HEK293 (cell line): ENCODE data around the gene RBAK.

ENCODE experiments used
- CTCF ChIA-PET: fragments of 350-600 bp; formaldehyde crosslinking; extraction: SDS; loops from one replicate; lab custom pipeline; 2021; ENCODE audit warnings: antibody characterized with exemption; lab: Yijun Ruan, JAX
- POLR2A ChIA-PET: fragments of 300-600 bp; formaldehyde crosslinking; extraction: SDS; loops from one replicate; lab custom pipeline; 2020; ENCODE audit warnings: antibody characterized with exemption, inconsistent platforms; lab: Yijun Ruan, JAX
- H3K27ac ChIP-seq: fragments of 200-500 bp; sonication (Bioruptor generic); 2 replicates; pipeline ENCODE4 v1.5.1; 2014; ENCODE audit warnings: low read depth, low read length, control low read depth, inconsistent platforms; ENCODE audit errors: extremely low read depth
- H3K36me3 ChIP-seq, 2 experiments: fragments of 200-500 bp in 1 of 2; sonication (Bioruptor generic) in 1 of 2; 1 replicate in 1 of 2; 2 replicates in 1 of 2; pipeline ENCODE4 v1.5.1; 2014 to 2017; ENCODE audit warnings: inconsistent platforms in 2 of 2, low read length in 2 of 2; ENCODE audit not compliant: control insufficient read depth in 2 of 2, insufficient read depth in 1 of 2
- H3K4me1 ChIP-seq: fragments of 200-500 bp; sonication (Bioruptor generic); 2 replicates; pipeline ENCODE4 v1.5.1; 2014; ENCODE audit warnings: mild to moderate bottlenecking, low read length, inconsistent platforms; ENCODE audit not compliant: control insufficient read depth, insufficient read depth
- H3K4me3 ChIP-seq: 2 replicates; pipeline ENCODE4 v1.5.1; 2011; ENCODE audit warnings: low read depth, mild to moderate bottlenecking, control low read depth, low read length, moderate library complexity
- H3K9me3 ChIP-seq: fragments of 200-500 bp; sonication (Bioruptor generic); 2 replicates; pipeline ENCODE4 v1.5.1; 2014; ENCODE audit warnings: low read depth, low read length, inconsistent platforms; ENCODE audit not compliant: control insufficient read depth, insufficient read depth
- ELK4 ChIP-seq: IDR thresholded peaks from 2 replicates; pipeline ENCODE4 v1.6.1; 2011; ENCODE audit warnings: mild to moderate bottlenecking, low read depth, low read length, borderline replicate concordance
- HIC1 ChIP-seq: fragments of 450-650 bp; formaldehyde crosslinking; IDR thresholded peaks from 2 replicates; pipeline ENCODE4 v1.5.1; 2016; ENCODE audit warnings: missing biosample characterization, missing genetic modification characterization
- KLF16 ChIP-seq: fragments of 450-650 bp; formaldehyde crosslinking; IDR thresholded peaks from 2 replicates; pipeline ENCODE4 v1.5.1; 2017; ENCODE audit warnings: missing biosample characterization, missing genetic modification characterization
- PRDM6 ChIP-seq: fragments of 450-650 bp; formaldehyde crosslinking; IDR thresholded peaks from 2 replicates; pipeline ENCODE4 v1.5.1; 2017; ENCODE audit warnings: missing biosample characterization, missing genetic modification characterization
- TRIM28 ChIP-seq: IDR thresholded peaks from 2 replicates; pipeline ENCODE4 v1.6.1; 2011; ENCODE audit warnings: low read length, control low read depth, borderline replicate concordance
- ZBTB48 ChIP-seq: fragments of 450-650 bp; formaldehyde crosslinking; IDR thresholded peaks from 2 replicates; pipeline ENCODE4 v1.5.1; 2016; ENCODE audit warnings: missing biosample characterization, missing genetic modification characterization
- ZBTB7A ChIP-seq: fragments of 450-650 bp; formaldehyde crosslinking; IDR thresholded peaks from 2 replicates; pipeline ENCODE4 v1.5.1; 2016; ENCODE audit warnings: low read depth, missing biosample characterization, missing genetic modification characterization
- ZFP37 ChIP-seq: fragments of 450-650 bp; formaldehyde crosslinking; IDR thresholded peaks from 2 replicates; pipeline ENCODE4 v1.5.1; 2016; ENCODE audit warnings: missing biosample characterization, missing genetic modification characterization
- ZNF121 ChIP-seq: fragments of 450-650 bp; formaldehyde crosslinking; IDR thresholded peaks from 2 replicates; pipeline ENCODE4 v1.5.1; 2016; ENCODE audit warnings: missing biosample characterization, missing genetic modification characterization
- ZNF157 ChIP-seq: fragments of 450-650 bp; formaldehyde crosslinking; IDR thresholded peaks from 2 replicates; pipeline ENCODE4 v1.5.1; 2016; ENCODE audit warnings: missing biosample characterization, missing genetic modification characterization
- ZNF23 ChIP-seq: fragments of 450-650 bp; formaldehyde crosslinking; IDR thresholded peaks from 2 replicates; pipeline ENCODE4 v1.5.1; 2016; ENCODE audit warnings: missing biosample characterization, missing genetic modification characterization, borderline replicate concordance
- ZNF24 ChIP-seq: fragments of 450-650 bp; formaldehyde crosslinking; IDR thresholded peaks from 2 replicates; pipeline ENCODE4 v1.5.1; 2016; ENCODE audit warnings: missing biosample characterization, missing genetic modification characterization
- ZNF280D ChIP-seq: fragments of 450-650 bp; formaldehyde crosslinking; IDR thresholded peaks from 2 replicates; pipeline ENCODE4 v1.5.1; 2016; ENCODE audit warnings: missing biosample characterization, missing genetic modification characterization
- ZNF292 ChIP-seq: fragments of 450-650 bp; formaldehyde crosslinking; IDR thresholded peaks from 2 replicates; pipeline ENCODE4 v1.5.1; 2016; ENCODE audit warnings: low read depth, missing biosample characterization, missing genetic modification characterization, borderline replicate concordance
- ZNF529 ChIP-seq: fragments of 450-650 bp; formaldehyde crosslinking; IDR thresholded peaks from 2 replicates; pipeline ENCODE4 v1.5.1; 2017; ENCODE audit warnings: missing genetic modification characterization, missing biosample characterization; ENCODE audit not compliant: insufficient replicate concordance
- ZNF670 ChIP-seq: fragments of 450-650 bp; formaldehyde crosslinking; IDR thresholded peaks from 2 replicates; pipeline ENCODE4 v1.5.1; 2016; ENCODE audit warnings: missing biosample characterization, missing genetic modification characterization, low read depth
- ZNF777 ChIP-seq: fragments of 450-650 bp; formaldehyde crosslinking; IDR thresholded peaks from 2 replicates; pipeline ENCODE4 v1.5.1; 2017; ENCODE audit warnings: missing biosample characterization, missing genetic modification characterization, borderline replicate concordance
- ZNF792 ChIP-seq: fragments of 450-650 bp; formaldehyde crosslinking; IDR thresholded peaks from 2 replicates; pipeline ENCODE4 v1.5.1; 2016; ENCODE audit warnings: missing biosample characterization, missing genetic modification characterization
- ZNF837 ChIP-seq: fragments of 450-650 bp; formaldehyde crosslinking; IDR thresholded peaks from 2 replicates; pipeline ENCODE4 v1.5.1; 2016; ENCODE audit warnings: missing biosample characterization, missing genetic modification characterization
- ZNF843 ChIP-seq: fragments of 450-650 bp; formaldehyde crosslinking; IDR thresholded peaks from 2 replicates; pipeline ENCODE4 v1.5.1; 2016; ENCODE audit warnings: missing biosample characterization, missing genetic modification characterization
- ZSCAN16 ChIP-seq: fragments of 450-650 bp; formaldehyde crosslinking; IDR thresholded peaks from 2 replicates; pipeline ENCODE4 v1.5.1; 2016; ENCODE audit warnings: missing biosample characterization, missing genetic modification characterization
- ZSCAN30 ChIP-seq: fragments of 450-650 bp; IDR thresholded peaks from 2 replicates; pipeline ENCODE4 v1.5.1; 2018; ENCODE audit warnings: missing biosample characterization, mild to moderate bottlenecking, missing genetic modification characterization, moderate library complexity

RBAK gene

GRCh38 chr7:5082806-5083205, 37.1 kb downstream of the RBAK start:
- Histone ChIP-seq H3K4me3 (no peak overlapping the region), H3K27ac (no peak overlapping the region), H3K4me1 (no peaks in the 10 kb centered on the region), H3K36me3 (no peaks in the 10 kb centered on the region), H3K9me3 (no peaks in the 10 kb centered on the region)
- POLR2A ChIA-PET, result no interaction called here
- CTCF ChIA-PET, result no interaction called here
- TF ChIP-seq ZNF23 (tag by site-specific recombination), result no peak
- TF ChIP-seq ZFP37 (tag by site-specific recombination), result no peak
- TF ChIP-seq KLF16 (tag by site-specific recombination), result no peak
- TF ChIP-seq, all 188 proteins: peak for 0

DNA sequence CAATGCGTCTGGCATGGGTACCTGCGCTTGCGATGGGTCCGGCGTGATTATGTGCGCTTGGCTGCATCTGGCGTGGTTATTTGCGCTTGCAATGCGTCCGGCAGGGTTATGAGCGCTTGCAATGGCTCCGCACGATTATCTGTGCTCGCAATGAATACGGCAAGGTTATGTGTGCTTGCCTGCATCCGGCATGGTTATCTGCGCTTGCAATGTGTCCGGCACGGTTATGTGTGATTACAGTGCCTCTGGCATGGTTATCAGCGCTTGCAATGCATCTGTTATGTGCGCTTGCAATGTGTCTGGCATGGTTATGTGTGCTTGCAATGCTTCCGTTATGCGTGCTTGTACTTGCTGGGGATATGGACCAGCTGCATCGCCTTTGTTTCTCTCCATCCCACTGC, 37.7 kb downstream of the RBAK start:
- Histone ChIP-seq H3K36me3 (no peaks in the 10 kb centered on the region), H3K9me3 (no peaks in the 10 kb centered on the region), H3K27ac (no peak overlapping the region), H3K4me1 (no peaks in the 10 kb centered on the region), H3K4me3 (no peak overlapping the region)
- ChIA-PET CTCF (interaction anchor here (0.6 to 4.6 kb wide), 5 partner anchors 102 to 580 kb away, joined by 3 to 25 read pairs (median 3); no protein-coding TSS in a partner anchor), POLR2A (no interaction called here)
- no peak for TF ChIP-seq PRDM6 (tag by site-specific recombination)
- no peak for TF ChIP-seq ZNF280D (tag by site-specific recombination)
- no peak for TF ChIP-seq ZNF121 (tag by site-specific recombination)
- no peak for TF ChIP-seq ZNF777 (tag by site-specific recombination)
- TF ChIP-seq ZBTB7A (tag by site-specific recombination), result no peak
- TF ChIP-seq ZNF670, result no peak
- TF ChIP-seq HIC1, result no peak
- no peak for TF ChIP-seq ZNF292 (tag by site-specific recombination)
- TF ChIP-seq ELK4, result no peak
- TF ChIP-seq ZSCAN16, result no peak
- no peak for TF ChIP-seq ZNF843 (tag by site-specific recombination)
- no peak for TF ChIP-seq ZNF24 (tag by site-specific recombination)
- TF ChIP-seq ZNF792 (tag by site-specific recombination), result no peak
- no peak for TF ChIP-seq ZNF157 (tag by site-specific recombination)
- TF ChIP-seq ZNF837, result no peak
- TF ChIP-seq ZBTB48, result no peak
- TF ChIP-seq TRIM28, result no peak
- TF ChIP-seq ZSCAN30 (tag by site-specific recombination), result no peak
- no peak for TF ChIP-seq ZNF529
